Brain microvascular endothelial cell (primary cell): Measurements from ENCODE around the gene LCP1.
"Not testable (repeated sequence)": the region's sequence is repeated elsewhere in the genome, so short reads cannot be mapped to it uniquely, and the experiment has no call there.

ENCODE experiments used
- DNase-seq: peaks from one replicate; pipeline ENCODE4 v3.0.0-alpha.2; 2020
- H3K27ac ChIP-seq: fragments of 250-450 bp; sonication (Bioruptor Pico); 2 replicates; pipeline ENCODE4 v1.5.1; 2020; ENCODE audit warnings: mild to moderate bottlenecking, moderate library complexity
- H3K27me3 ChIP-seq: fragments of 250-450 bp; sonication (Bioruptor Pico); replicated peaks from 2 replicates; pipeline ENCODE4 v1.5.1; 2020; ENCODE audit warnings: mild to moderate bottlenecking
- H3K36me3 ChIP-seq: fragments of 250-450 bp; sonication (Bioruptor Pico); replicated peaks from 2 replicates; pipeline ENCODE4 v1.5.1; 2020; ENCODE audit warnings: mild to moderate bottlenecking
- H3K4me3 ChIP-seq: 2 replicates; pipeline ENCODE4 v1.5.1; 2011; ENCODE audit warnings: low read depth, mild to moderate bottlenecking, control low read depth, low read length, moderate library complexity
- CTCF ChIP-seq: IDR thresholded peaks from 2 replicates; pipeline ENCODE4 v1.5.1; 2011; ENCODE audit warnings: low read depth, mild to moderate bottlenecking, moderate library complexity, low read length, control low read depth, inconsistent platforms; ENCODE audit errors: missing control alignments
- in situ Hi-C: cut with HindIII; loops from 2 replicates; pipeline ENCODE4 v1.10.0; 2017; ENCODE audit warnings: low sequenced_read_pairs, low pct_ligation_motif_present

Gene LCP1, protein sequence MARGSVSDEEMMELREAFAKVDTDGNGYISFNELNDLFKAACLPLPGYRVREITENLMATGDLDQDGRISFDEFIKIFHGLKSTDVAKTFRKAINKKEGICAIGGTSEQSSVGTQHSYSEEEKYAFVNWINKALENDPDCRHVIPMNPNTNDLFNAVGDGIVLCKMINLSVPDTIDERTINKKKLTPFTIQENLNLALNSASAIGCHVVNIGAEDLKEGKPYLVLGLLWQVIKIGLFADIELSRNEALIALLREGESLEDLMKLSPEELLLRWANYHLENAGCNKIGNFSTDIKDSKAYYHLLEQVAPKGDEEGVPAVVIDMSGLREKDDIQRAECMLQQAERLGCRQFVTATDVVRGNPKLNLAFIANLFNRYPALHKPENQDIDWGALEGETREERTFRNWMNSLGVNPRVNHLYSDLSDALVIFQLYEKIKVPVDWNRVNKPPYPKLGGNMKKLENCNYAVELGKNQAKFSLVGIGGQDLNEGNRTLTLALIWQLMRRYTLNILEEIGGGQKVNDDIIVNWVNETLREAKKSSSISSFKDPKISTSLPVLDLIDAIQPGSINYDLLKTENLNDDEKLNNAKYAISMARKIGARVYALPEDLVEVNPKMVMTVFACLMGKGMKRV

DNA sequence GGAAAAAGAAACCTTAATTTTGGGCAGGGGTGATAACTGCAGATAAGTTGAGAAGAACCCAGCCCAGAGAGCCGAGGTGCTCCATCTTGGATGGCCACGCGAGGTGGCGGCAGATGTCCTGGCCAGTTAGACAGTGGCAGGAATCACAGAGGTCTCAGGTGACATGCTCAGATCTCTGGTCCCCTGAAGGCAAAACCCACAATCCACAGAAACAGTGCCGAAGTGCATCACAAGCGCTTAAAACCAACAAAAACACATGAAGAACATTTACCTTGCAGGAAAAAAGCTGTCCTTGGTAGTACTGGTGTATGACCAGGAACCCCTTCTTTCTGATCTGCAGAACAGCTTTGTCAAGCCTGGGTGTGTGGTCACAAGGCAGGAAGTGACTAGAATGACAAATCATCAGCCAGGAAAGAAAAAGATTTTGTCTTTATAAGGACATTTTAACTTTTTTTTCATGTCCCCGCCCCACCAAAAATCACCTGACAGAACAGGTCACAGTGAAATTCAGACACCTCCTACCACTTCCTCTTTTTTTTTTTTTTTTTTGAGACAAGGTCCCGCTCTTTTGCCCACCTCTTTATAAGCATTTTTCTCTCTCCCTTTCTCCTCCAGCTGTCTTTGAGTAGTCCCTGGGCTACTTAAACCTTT, at the start of gene LCP1:
Gene LCP1 (minus strand): TSS at position 338 of the 651 bp plus-strand sequence. CDS start 22,515 bp downstream, outside the sequence.
- DNase-seq: no peak
- Histone ChIP-seq H3K4me3 (no peak within 1 kb of the TSS), H3K27ac (no peak within 1 kb of the TSS), H3K27me3 (no peaks in the 10 kb centered on the region), H3K36me3 (no peaks in the 10 kb centered on the region)
- TF ChIP-seq CTCF: no peak
- in situ Hi-C loops: no loop called here

DNA sequence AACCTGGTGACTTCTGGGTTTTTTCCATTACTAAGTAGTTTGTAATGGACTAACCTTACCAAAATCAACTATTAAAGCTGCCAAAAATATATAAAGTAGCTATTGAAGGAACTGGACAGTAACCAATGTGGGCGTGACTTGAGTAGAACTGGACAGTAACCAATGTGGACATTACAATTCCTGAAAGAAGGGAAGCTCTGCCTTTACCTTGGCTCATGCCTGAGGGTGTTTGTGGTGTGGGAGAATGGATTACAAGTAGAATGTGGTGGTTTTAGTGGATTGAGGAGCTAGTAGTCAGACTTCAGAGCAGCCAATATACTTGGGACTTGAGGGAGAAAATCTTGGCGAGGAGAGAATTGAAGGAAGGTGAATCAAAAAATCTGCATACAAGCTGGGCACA, 47.3 kb upstream of the LCP1 start:
- DNase-seq: no peak
- in situ Hi-C loops: no loop called here
- H3K27ac ChIP-seq: no peak overlapping the region
- H3K4me3 ChIP-seq: no peak overlapping the region
- no peaks in the 10 kb centered on the region for H3K27me3 ChIP-seq
- H3K36me3 ChIP-seq: no peaks in the 10 kb centered on the region
- TF ChIP-seq CTCF: no peak

- H3K4me3 ChIP-seq, H3K27me3 ChIP-seq, in situ Hi-C loops, H3K27ac ChIP-seq, H3K36me3 ChIP-seq, DNase-seq: not testable (repeated sequence)
These were observed 38.3 kb upstream of the LCP1 start for GRCh38 chr13:46220234-46220633.

DNA sequence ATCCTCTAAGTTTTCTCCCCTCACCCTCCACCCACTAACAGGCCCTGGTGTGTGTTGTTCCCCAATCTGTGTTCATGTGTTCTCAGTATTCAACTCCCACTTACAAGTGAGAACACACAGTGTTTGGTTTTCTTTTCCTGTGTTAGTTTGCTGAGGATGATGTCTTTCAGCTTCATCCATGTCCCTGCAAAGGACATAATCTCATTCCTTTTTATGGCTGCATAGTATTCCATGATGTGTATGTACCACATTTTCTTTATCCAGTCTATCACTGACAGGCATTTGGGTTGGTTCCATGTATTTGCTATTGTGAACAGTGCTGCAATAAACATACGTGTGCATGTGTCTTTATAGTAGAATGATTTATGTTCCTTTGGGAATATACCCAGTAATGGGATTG, 32.8 kb upstream of the LCP1 start:
- DNase-seq, H3K36me3 ChIP-seq, H3K27me3 ChIP-seq, in situ Hi-C loops, H3K4me3 ChIP-seq, H3K27ac ChIP-seq: not testable (repeated sequence)

DNA sequence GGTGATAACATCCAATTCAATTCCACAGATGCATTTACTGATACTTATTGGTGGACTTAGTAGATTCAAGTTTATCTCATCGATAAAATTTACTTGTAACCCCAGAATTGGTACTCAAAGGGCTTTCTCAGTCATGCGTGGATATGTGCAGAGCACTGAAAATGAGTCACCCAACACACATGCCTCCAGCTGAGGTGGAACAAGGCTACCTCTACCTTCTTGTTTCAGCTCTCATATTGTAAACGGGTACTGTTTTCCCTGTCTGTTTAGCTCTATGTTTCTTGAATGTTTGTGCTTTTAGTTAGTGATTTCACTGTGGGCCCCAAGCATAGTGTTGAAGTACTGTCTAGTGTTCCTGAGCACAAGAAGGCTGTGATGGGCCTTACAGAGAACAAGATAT, 31.3 kb upstream of the LCP1 start:
- in situ Hi-C loops: no loop called here
- Histone ChIP-seq H3K4me3 (no peak overlapping the region), H3K27me3 (peaks cover 3% of the 10 kb centered on the region), H3K36me3 (no peaks in the 10 kb centered on the region), H3K27ac (no peak overlapping the region)
- no peak for DNase-seq
- no peak for TF ChIP-seq CTCF

DNA sequence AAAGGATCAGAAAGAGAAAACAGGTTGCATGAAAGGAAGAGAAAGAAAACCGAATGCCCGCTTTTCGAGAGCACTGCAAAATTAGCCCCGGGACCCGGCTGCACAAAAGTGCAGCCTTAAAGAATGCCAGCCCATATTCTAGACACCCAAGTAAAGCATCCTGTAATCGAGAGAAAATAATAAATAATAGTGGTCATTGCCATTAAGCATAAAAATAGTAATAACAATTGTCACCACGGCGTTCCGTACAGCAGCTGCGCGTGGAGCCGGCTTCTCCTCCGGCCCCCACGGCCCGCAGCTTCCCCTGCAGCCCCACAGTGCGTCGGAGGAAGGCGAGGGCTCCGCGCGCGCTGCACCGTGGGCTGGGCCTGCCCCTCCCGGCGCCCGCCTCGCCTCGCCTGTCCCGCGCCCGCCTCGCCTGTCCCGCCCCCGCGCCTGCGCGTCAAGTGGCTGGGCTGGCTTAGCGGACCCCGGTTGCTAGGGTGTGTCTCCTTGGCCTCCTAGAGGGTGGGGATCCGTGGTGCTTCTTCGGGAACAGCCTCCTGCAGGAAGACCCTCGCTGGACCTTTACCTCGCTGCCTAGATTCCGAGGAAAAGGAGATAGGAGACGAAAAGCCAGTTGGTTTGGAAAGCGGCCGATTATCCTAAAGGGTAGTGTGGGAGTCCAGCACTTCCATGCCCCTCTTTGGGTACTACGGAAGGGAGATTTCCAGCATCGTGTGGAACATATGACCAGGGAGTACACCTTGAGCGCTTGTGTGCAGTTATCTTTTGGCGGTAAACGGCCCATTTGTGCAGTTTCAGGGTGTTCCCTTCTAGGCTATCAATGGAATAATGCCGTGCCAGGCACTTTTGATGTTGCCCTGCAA, 29.7 kb upstream of the LCP1 start, which contains the start of gene LRRC63:
Gene LRRC63 (plus strand): TSS at position 446 of the 869 bp plus-strand sequence. CDS start 1,107 bp downstream, outside the sequence.
- in situ Hi-C loops: no loop called here
- no peak for TF ChIP-seq CTCF
- peaks cover 3% of the 10 kb centered on the region for H3K27me3 ChIP-seq
- H3K4me3 ChIP-seq: peak within 1 kb of the TSS; percentile 61
- H3K27ac ChIP-seq: no peak within 1 kb of the TSS
- H3K36me3 ChIP-seq: no peaks in the 10 kb centered on the region
- DNase-seq: peak; percentile 12
